ENCODE data around the gene CTBS.

CTBS gene

GRCh38 chr1:84505493-84506001 is 68.7 kb downstream of the CTBS start:
- peak; percentile 17 for DNase-seq

DNA sequence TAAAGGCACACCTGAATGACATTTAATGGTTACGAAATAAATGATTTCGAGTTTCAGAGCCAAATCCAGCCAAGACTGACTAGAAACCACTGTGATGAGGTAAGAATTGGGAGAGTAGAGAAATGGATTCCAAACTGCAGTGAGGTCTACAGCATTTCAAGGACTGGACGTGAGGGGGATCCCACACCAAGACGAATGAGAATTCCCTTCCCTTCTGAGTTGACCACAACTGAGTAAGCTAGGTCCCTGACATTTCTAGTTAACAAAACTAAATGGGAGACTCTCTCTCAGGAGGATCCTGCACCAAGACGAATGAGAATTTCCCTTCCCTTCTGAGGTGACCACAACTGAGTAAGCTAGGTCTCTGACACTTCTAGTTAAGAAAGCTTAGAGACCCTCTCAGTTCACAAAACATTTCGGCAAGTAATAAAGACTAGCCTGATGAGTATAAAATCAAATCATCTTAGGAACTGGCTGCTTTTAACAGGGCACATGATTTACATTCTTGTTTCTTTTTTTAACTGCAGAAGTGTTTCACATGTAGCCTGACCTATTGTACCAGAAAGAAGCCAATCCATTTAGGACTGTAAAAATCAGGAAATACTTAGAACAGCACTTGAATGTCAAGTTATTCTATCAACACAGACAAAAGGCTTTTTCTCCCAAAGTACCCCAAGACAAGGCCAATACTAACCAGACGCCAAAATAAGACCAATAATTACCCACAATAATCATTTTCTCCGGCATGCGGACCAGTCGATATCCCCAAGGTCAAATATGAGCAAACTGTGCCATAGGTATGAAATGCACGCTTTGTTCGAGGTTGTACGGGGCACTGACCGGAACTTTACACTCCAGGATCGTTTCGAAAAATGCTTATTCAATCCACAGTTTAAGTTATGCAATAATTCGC is 69.4 kb downstream of the CTBS start:
- no peak for DNase-seq

- no peak for DNase-seq
Observed at GRCh38 chr1:84502927-84503326, 71.3 kb downstream of the CTBS start.
